Endothelial cell of umbilical vein (primary cell): ENCODE measurements around the gene ARNT2. TPM values are rescaled to one million over a fixed set of nuclear protein-coding genes. Genes with fewer than 3 reads are reported as not detected.

Source experiments
- BruUV-seq: library from RNA; stranded (reverse); fragments of 400-500 nt; replicated peaks from 2 replicates; lab custom pipeline; 2021; lab: Mats Ljungman, UMichigan
- CTCF ChIA-PET: fragments of 300-600, 350-600 bp; sonication (Branson Sonifier 250); formaldehyde crosslinking; loops from one replicate; lab custom pipeline; 2021; ENCODE audit warnings: antibody characterized with exemption, inconsistent platforms; lab: Charles Lee
- POLR2A ChIA-PET: fragments of 300-600, 350-600 bp; sonication (Branson Sonifier 250); formaldehyde crosslinking; loops from one replicate; lab custom pipeline; 2021; ENCODE audit warnings: antibody characterized with exemption, inconsistent platforms; lab: Charles Lee
- DNase-seq: peaks from one replicate; pipeline ENCODE4 v3.0.0-alpha.2; 2011; ENCODE audit warnings: low read depth, low spot score
- FAIRE-seq: peaks from 2 replicates; lab custom pipeline; 2011; peaks lifted over from hg19 to GRCh38; lab: Jason Lieb, UNC
- H2AFZ ChIP-seq: 2 replicates; pipeline ENCODE4 v1.6.0; 2012; ENCODE audit warnings: low read depth, low read length, control low read depth, inconsistent platforms
- H3K27ac ChIP-seq: 2 replicates; pipeline ENCODE4 v1.5.1; 2011; ENCODE audit warnings: low read depth, mild to moderate bottlenecking, control low read depth, low read length, moderate library complexity; ENCODE audit not compliant: insufficient read depth
- H3K27me3 ChIP-seq, 2 experiments: 2 replicates each; pipeline versions ENCODE4 v1.6.0 to v1.6.1; 2011; ENCODE audit warnings: low read length in 2 of 2, mixed read lengths in 1 of 2; ENCODE audit not compliant: control insufficient read depth in 2 of 2, insufficient read depth in 2 of 2
- H3K36me3 ChIP-seq, 2 experiments: 2 replicates in 1 of 2; 3 replicates in 1 of 2; pipeline ENCODE4 v1.5.1; 2011; ENCODE audit warnings: low read length in 2 of 2, mild to moderate bottlenecking in 1 of 2, moderate library complexity in 1 of 2; ENCODE audit not compliant: control insufficient read depth in 2 of 2, insufficient read depth in 2 of 2; ENCODE audit errors: extremely low read depth in 1 of 2
- H3K4me1 ChIP-seq: 3 replicates; pipeline ENCODE4 v1.5.1; 2011; ENCODE audit warnings: mild to moderate bottlenecking, low read length; ENCODE audit not compliant: control insufficient read depth, insufficient read depth; ENCODE audit errors: extremely low read depth
- H3K4me2 ChIP-seq: 2 replicates; pipeline ENCODE4 v1.6.1; 2011; ENCODE audit warnings: low read length, control low read depth, mixed read lengths; ENCODE audit not compliant: insufficient read depth
- H3K4me3 ChIP-seq, 3 experiments: fragments of 200-600 bp in 1 of 3; sonication (generic), shearing (Covaris generic) in 1 of 3; replicated peaks in 1 of 3; 2 replicates each; pipeline ENCODE4 v1.5.1; 2011 to 2016; ENCODE audit warnings: control low read depth in 3 of 3, low read length in 3 of 3, mild to moderate bottlenecking in 2 of 3, inconsistent platforms in 1 of 3, low read depth in 1 of 3, moderate library complexity in 1 of 3; ENCODE audit not compliant: insufficient read depth in 1 of 3
- H3K79me2 ChIP-seq: 2 replicates; pipeline ENCODE4 v1.6.0; 2012; ENCODE audit warnings: low read length, inconsistent platforms; ENCODE audit not compliant: control insufficient read depth, insufficient read depth
- H3K9ac ChIP-seq: replicated peaks from 2 replicates; pipeline ENCODE3; 2011; ENCODE audit warnings: low read length, control low read depth; ENCODE audit not compliant: insufficient read depth; ENCODE audit errors: extremely low read depth
- H3K9me1 ChIP-seq: replicated peaks from 3 replicates; pipeline ENCODE4 v1.6.0; 2011; ENCODE audit warnings: mild to moderate bottlenecking, low read length; ENCODE audit not compliant: control insufficient read depth, insufficient read depth; ENCODE audit errors: extremely low read depth
- H3K9me3 ChIP-seq: replicated peaks from 2 replicates; pipeline ENCODE4 v1.5.1; 2012; ENCODE audit warnings: low read length, inconsistent platforms; ENCODE audit not compliant: control insufficient read depth, insufficient read depth
- H4K20me1 ChIP-seq: replicated peaks from 2 replicates; pipeline ENCODE3; 2011; ENCODE audit warnings: mild to moderate bottlenecking, low read length; ENCODE audit not compliant: control insufficient read depth, insufficient read depth; ENCODE audit errors: extremely low read depth
- EZH2 ChIP-seq: IDR thresholded peaks from 2 replicates; pipeline ENCODE4 v1.6.1; 2012; ENCODE audit warnings: borderline replicate concordance, low read depth, mild to moderate bottlenecking, moderate library complexity, low read length, inconsistent platforms; ENCODE audit not compliant: severe bottlenecking
- FOS ChIP-seq: IDR thresholded peaks from 2 replicates; pipeline ENCODE4 v1.6.1; 2011; ENCODE audit warnings: mild to moderate bottlenecking, low read length, moderate library complexity, borderline replicate concordance; ENCODE audit not compliant: insufficient read depth
- GATA2 ChIP-seq: IDR thresholded peaks from 2 replicates; pipeline ENCODE4 v1.7.0; 2011; ENCODE audit warnings: low read depth, mild to moderate bottlenecking, moderate library complexity, mixed read lengths, low read length; ENCODE audit not compliant: insufficient read length, insufficient read depth
- JUN ChIP-seq: IDR thresholded peaks from 2 replicates; pipeline ENCODE4 v1.6.1; 2011; ENCODE audit warnings: borderline replicate concordance, low read depth; ENCODE audit not compliant: insufficient read length, insufficient read depth
- MYC ChIP-seq: IDR thresholded peaks from one replicate; pipeline ENCODE4 v1.6.1; 2011; ENCODE audit warnings: mild to moderate bottlenecking, low read depth, low read length
- POLR2A ChIP-seq: IDR thresholded peaks from 2 replicates; pipeline ENCODE4 v1.6.1; 2012; ENCODE audit warnings: low read depth, mild to moderate bottlenecking, control low read depth, low read length
- POLR2AphosphoS5 ChIP-seq: IDR thresholded peaks from 2 replicates; pipeline ENCODE4 v1.6.1; 2012; ENCODE audit warnings: low read depth, mild to moderate bottlenecking, control low read depth, low read length, moderate library complexity; ENCODE audit not compliant: insufficient read depth
- dilution Hi-C: fragments of 300-500 bp; cut with MboI; formaldehyde crosslinking; loops from one replicate; pipeline ENCODE4 v1.15.0; 2019; ENCODE audit warnings: low sequenced_read_pairs; ENCODE audit not compliant: extremely low pct_ligation_motif_present
- intact Hi-C: fragments of 100-400 bp; cut with micrococcal nuclease; formaldehyde crosslinking; loops from one replicate; pipeline ENCODE4 v1.10.0; 2022
- polyA plus RNA-seq, 4 experiments: library from polyadenylated mRNA; depleted of rRNA in 3 of 4; stranded (reverse) in 3 of 4; unstranded in 1 of 4; fragments of >200 nt; gene quantifications; 2 replicates each; pipeline versions ENCODE4 v1.2.1 to v1.2.3, GENCODE V29; 2011 to 2012; ENCODE audit warnings: missing spikeins in 1 of 4
- total RNA-seq: library from RNA; stranded (reverse); gene quantifications from 2 replicates; pipeline ENCODE4 v1.2.3, GENCODE V29; 2021
- TF ChIP-seq, protein P1 (sequence below): IDR thresholded peaks from 2 replicates; pipeline ENCODE4 v1.6.1; 2011; ENCODE audit not compliant: insufficient read depth, insufficient read length
- TF ChIP-seq, protein P2 (sequence below), 2 donors: IDR thresholded peaks; 1 replicate in 1 of 2; 2 replicates in 1 of 2; pipeline ENCODE4 v1.5.1; 2011; ENCODE audit warnings: low read length in 2 of 2, mild to moderate bottlenecking in 2 of 2, moderate library complexity in 2 of 2, control low read depth in 1 of 2, inconsistent platforms in 1 of 2, low read depth in 1 of 2; ENCODE audit not compliant: insufficient read depth in 1 of 2; ENCODE audit errors: extremely low read depth in 1 of 2

The ARNT2 gene
- total and polyA plus RNA-seq, 2 donors (not counting 3 experiments of a cell fraction or from before 2014, with no cell fraction given), result 0.03 to 0.20 TPM

DNA sequence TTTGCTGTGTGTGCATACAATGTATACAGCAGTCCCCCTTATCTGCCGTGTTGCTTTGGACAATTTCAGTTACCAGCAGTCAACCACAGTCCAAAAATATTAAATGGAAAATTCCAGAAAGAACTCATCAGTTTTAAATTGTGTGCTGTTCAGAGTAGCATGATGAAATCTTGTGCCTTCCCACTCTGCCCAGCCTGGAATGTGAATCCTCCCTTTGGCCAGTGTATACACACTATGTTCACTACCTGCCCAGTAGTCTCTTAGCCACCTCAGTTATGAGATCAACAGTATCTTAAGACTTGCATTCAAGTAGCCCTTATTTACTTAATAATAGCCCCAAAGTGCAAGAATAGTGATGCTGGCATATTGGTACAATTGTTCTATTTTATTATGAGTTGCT, 157.3 kb downstream of the ARNT2 start:
- no peaks in the 10 kb centered on the region for H4K20me1 ChIP-seq
- H3K27ac ChIP-seq, result no peak overlapping the region
- no peak overlapping the region for H3K9ac ChIP-seq
- CTCF ChIA-PET, result interaction anchor here (8.5 kb wide), 1 partner anchor 216 kb away, joined by 828 read pairs; the partner anchor contains the start of gene CEMIP
- no peaks in the 10 kb centered on the region for H3K36me3 ChIP-seq
- no peak overlapping the region for H2AFZ ChIP-seq
- H3K79me2 ChIP-seq, result no peaks in the 10 kb centered on the region
- DNase-seq (no peak), FAIRE-seq (no peak)
- no peak overlapping the region for H3K4me3 ChIP-seq
- POLR2A ChIA-PET, result no interaction called here
- H3K4me1 ChIP-seq, result no peaks in the 10 kb centered on the region
- no TSS peak for BruUV-seq
- dilution Hi-C loops, result loop anchor here (25.0 kb wide), 1 partner anchor 151 kb away; no protein-coding TSS in a partner anchor
- intact Hi-C loops, result no loop called here
- no peaks in the 10 kb centered on the region for H3K9me3 ChIP-seq
- H3K4me2 ChIP-seq, result no peak overlapping the region
- H3K9me1 ChIP-seq, result no peaks in the 10 kb centered on the region
- H3K27me3 ChIP-seq, result peaks cover 0 to 5% of the 10 kb centered on the region in 2 experiments
- TF ChIP-seq, protein P1, sequence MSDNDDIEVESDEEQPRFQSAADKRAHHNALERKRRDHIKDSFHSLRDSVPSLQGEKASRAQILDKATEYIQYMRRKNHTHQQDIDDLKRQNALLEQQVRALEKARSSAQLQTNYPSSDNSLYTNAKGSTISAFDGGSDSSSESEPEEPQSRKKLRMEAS, result no peak
- TF ChIP-seq, protein P2, sequence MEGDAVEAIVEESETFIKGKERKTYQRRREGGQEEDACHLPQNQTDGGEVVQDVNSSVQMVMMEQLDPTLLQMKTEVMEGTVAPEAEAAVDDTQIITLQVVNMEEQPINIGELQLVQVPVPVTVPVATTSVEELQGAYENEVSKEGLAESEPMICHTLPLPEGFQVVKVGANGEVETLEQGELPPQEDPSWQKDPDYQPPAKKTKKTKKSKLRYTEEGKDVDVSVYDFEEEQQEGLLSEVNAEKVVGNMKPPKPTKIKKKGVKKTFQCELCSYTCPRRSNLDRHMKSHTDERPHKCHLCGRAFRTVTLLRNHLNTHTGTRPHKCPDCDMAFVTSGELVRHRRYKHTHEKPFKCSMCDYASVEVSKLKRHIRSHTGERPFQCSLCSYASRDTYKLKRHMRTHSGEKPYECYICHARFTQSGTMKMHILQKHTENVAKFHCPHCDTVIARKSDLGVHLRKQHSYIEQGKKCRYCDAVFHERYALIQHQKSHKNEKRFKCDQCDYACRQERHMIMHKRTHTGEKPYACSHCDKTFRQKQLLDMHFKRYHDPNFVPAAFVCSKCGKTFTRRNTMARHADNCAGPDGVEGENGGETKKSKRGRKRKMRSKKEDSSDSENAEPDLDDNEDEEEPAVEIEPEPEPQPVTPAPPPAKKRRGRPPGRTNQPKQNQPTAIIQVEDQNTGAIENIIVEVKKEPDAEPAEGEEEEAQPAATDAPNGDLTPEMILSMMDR (IDR thresholded peaks at IDR 0.05; ENCODE audit: extremely low read depth in 1 of 2, insufficient read depth in 1 of 2, low read depth in 1 of 2, low read length in 2 of 2), result no peak
- TF ChIP-seq EZH2 (no peak), POLR2AphosphoS5 (no peak), GATA2 (no peak), MYC (no peak), JUN (no peak), POLR2A (no peak), FOS (no peak)
